ENCODE results near the gene MUC21.

Gene MUC21

GRCh38 chr6:30983439-30983838, at the start of gene MUC21:
TSS of gene MUC21 (plus strand) at chr6:30983718. CDS start at chr6:30983959, 241 bp downstream.
- DNase-seq (ENCODE audit: low spot score): no peak

GRCh38 chr6:30935018-30935417, 48.5 kb upstream of the MUC21 start:
- DNase-seq (ENCODE audit: low spot score): no peak

GRCh38 chr6:30937265-30937664, 46.3 kb upstream of the MUC21 start:
- no peak for DNase-seq (ENCODE audit: low spot score)

- no peak for DNase-seq (ENCODE audit: low spot score)
These were observed 44.8 kb upstream of the MUC21 start for GRCh38 chr6:30938730-30939129.

- no peak for DNase-seq (ENCODE audit: low spot score)
These were observed 44.0 kb upstream of the MUC21 start for GRCh38 chr6:30939473-30939872.

- DNase-seq (ENCODE audit: low spot score): no peak
These were observed 43.0 kb upstream of the MUC21 start, which contains the start of gene MUCL3 for GRCh38 chr6:30940361-30940986. TSS of gene MUCL3 (plus strand) at chr6:30940973. CDS start at chr6:30941000, 27 bp downstream.

GRCh38 chr6:30942338-30943060, 41.0 kb upstream of the MUC21 start:
- peak; percentile 94 for DNase-seq (ENCODE audit: low spot score)

GRCh38 chr6:30944051-30944450, 39.5 kb upstream of the MUC21 start:
- no peak for DNase-seq (ENCODE audit: low spot score)

- no peak for DNase-seq (ENCODE audit: low spot score)
These were observed 38.2 kb upstream of the MUC21 start for GRCh38 chr6:30945281-30945680.

- DNase-seq (ENCODE audit: low spot score): no peak
These were observed 36.3 kb upstream of the MUC21 start for GRCh38 chr6:30947231-30947630.

GRCh38 chr6:30948811-30949210, 34.7 kb upstream of the MUC21 start:
- no peak for DNase-seq (ENCODE audit: low spot score)

GRCh38 chr6:30951907-30952469, 31.5 kb upstream of the MUC21 start:
- no peak for DNase-seq (ENCODE audit: low spot score)

GRCh38 chr6:30954631-30955366, 28.7 kb upstream of the MUC21 start:
- DNase-seq (ENCODE audit: low spot score): no peak

- peak; percentile 59 for DNase-seq (ENCODE audit: low spot score)
These were observed 28.0 kb upstream of the MUC21 start for GRCh38 chr6:30955367-30956042.

GRCh38 chr6:30957716-30958115, 25.8 kb upstream of the MUC21 start:
- no peak for DNase-seq (ENCODE audit: low spot score)

- DNase-seq (ENCODE audit: low spot score): no peak
These were observed 22.4 kb upstream of the MUC21 start for GRCh38 chr6:30960907-30961673.

GRCh38 chr6:30962716-30963115, 20.8 kb upstream of the MUC21 start:
- no peak for DNase-seq (ENCODE audit: low spot score)

GRCh38 chr6:30963641-30964040, 19.9 kb upstream of the MUC21 start:
- DNase-seq (ENCODE audit: low spot score): no peak

GRCh38 chr6:30964075-30964474, 19.4 kb upstream of the MUC21 start:
- DNase-seq (ENCODE audit: low spot score): no peak

- DNase-seq (ENCODE audit: low spot score): no peak
These were observed 18.3 kb upstream of the MUC21 start for GRCh38 chr6:30965140-30965601.

- DNase-seq (ENCODE audit: low spot score): no peak
These were observed 17.4 kb upstream of the MUC21 start for GRCh38 chr6:30966154-30966553.
